Keratinocyte (primary cell): ENCODE measurements around the gene UBXN6. TPM values are rescaled to one million over a fixed set of nuclear protein-coding genes. Genes with fewer than 3 reads are reported as not detected.

ENCODE experiments used
- DNase-seq: peaks from one replicate; pipeline ENCODE4 v3.0.0-alpha.2; 2011; ENCODE audit warnings: low read depth, missing footprints, low spot score
- FAIRE-seq: peaks from 2 replicates; lab custom pipeline; 2011; peaks lifted over from hg19 to GRCh38; lab: Jason Lieb, UNC
- H2AFZ ChIP-seq: 2 replicates; pipeline ENCODE4 v1.6.0; 2012; ENCODE audit warnings: low read length, control low read depth, inconsistent platforms; ENCODE audit not compliant: control insufficient read depth
- H3K27ac ChIP-seq: 2 replicates; pipeline ENCODE4 v1.5.1; 2011; ENCODE audit warnings: low read length; ENCODE audit not compliant: control insufficient read depth, insufficient read depth
- H3K27me3 ChIP-seq: 3 replicates; pipeline ENCODE4 v1.6.0; 2011; ENCODE audit warnings: low read length; ENCODE audit not compliant: control insufficient read depth, insufficient read depth; ENCODE audit errors: extremely low read depth
- H3K36me3 ChIP-seq, 2 experiments: 2 replicates in 1 of 2; 3 replicates in 1 of 2; pipeline ENCODE4 v1.5.1; 2011; ENCODE audit warnings: low read length in 2 of 2, mild to moderate bottlenecking in 1 of 2; ENCODE audit not compliant: control insufficient read depth in 2 of 2, insufficient read depth in 2 of 2; ENCODE audit errors: extremely low read depth in 1 of 2
- H3K4me1 ChIP-seq: 3 replicates; pipeline ENCODE4 v1.5.1; 2011; ENCODE audit warnings: low read length; ENCODE audit not compliant: control insufficient read depth, insufficient read depth; ENCODE audit errors: extremely low read depth
- H3K4me2 ChIP-seq: 3 replicates; pipeline ENCODE4 v1.6.0; 2011; ENCODE audit warnings: low read depth, low read length; ENCODE audit not compliant: control insufficient read depth, insufficient read depth; ENCODE audit errors: extremely low read depth
- H3K4me3 ChIP-seq, 3 experiments: fragments of 200-600 bp in 1 of 3; sonication (generic) in 1 of 3; 2 replicates in 2 of 3; 3 replicates in 1 of 3; pipeline ENCODE4 v1.5.1; 2011 to 2016; ENCODE audit warnings: low read length in 3 of 3, mild to moderate bottlenecking in 3 of 3, control low read depth in 2 of 3, inconsistent platforms in 1 of 3, low read depth in 1 of 3, mixed read lengths in 1 of 3, mixed run types in 1 of 3, moderate library complexity in 1 of 3; ENCODE audit not compliant: control insufficient read depth in 2 of 3, insufficient read depth in 2 of 3; ENCODE audit errors: extremely low read depth in 1 of 3
- H3K79me2 ChIP-seq: 2 replicates; pipeline ENCODE4 v1.6.0; 2012; ENCODE audit warnings: low read length; ENCODE audit not compliant: control insufficient read depth, insufficient read depth
- H3K9ac ChIP-seq: 3 replicates; pipeline ENCODE4 v1.6.0; 2011; ENCODE audit warnings: low read length; ENCODE audit not compliant: control insufficient read depth, insufficient read depth; ENCODE audit errors: extremely low read depth
- H3K9me1 ChIP-seq: 3 replicates; pipeline ENCODE4 v1.6.0; 2011; ENCODE audit warnings: low read length; ENCODE audit not compliant: control insufficient read depth, insufficient read depth; ENCODE audit errors: extremely low read depth
- H3K9me3 ChIP-seq: 2 replicates; pipeline ENCODE4 v1.5.1; 2012; ENCODE audit warnings: low read depth, low read length; ENCODE audit not compliant: control insufficient read depth
- H4K20me1 ChIP-seq: 3 replicates; pipeline ENCODE4 v1.6.0; 2011; ENCODE audit warnings: low read length; ENCODE audit not compliant: control insufficient read depth, insufficient read depth; ENCODE audit errors: extremely low read depth
- EZH2 ChIP-seq: IDR thresholded peaks from one replicate; pipeline ENCODE4 v1.6.1; 2012; ENCODE audit warnings: inconsistent platforms, mild to moderate bottlenecking, low read length, moderate library complexity
- dilution Hi-C: fragments of 300-500 bp; cut with MboI; formaldehyde crosslinking; loops from one replicate; pipeline ENCODE4 v1.7.0; 2020; ENCODE audit warnings: low sequenced_read_pairs; ENCODE audit not compliant: extremely low pct_ligation_motif_present
- polyA plus RNA-seq, 5 experiments: library from polyadenylated mRNA; depleted of rRNA in 3 of 5; stranded (reverse) in 3 of 5; stranded (forward) in 1 of 5; unstranded in 1 of 5; fragments of >200 nt; gene quantifications; 1 replicate in 1 of 5; 2 replicates in 3 of 5; 3 replicates in 1 of 5; pipeline versions ENCODE4 v1.2.1 to v1.2.3, GENCODE V29; 2011 to 2012; ENCODE audit warnings: missing spikeins in 2 of 5, low read depth in 1 of 5, low replicate concordance in 1 of 5
- TF ChIP-seq, protein P1 (sequence below), 3 experiments: IDR thresholded peaks in 1 of 3; conservative IDR thresholded peaks in 1 of 3; optimal IDR thresholded peaks in 1 of 3; 2 replicates in 2 of 3; 3 replicates in 1 of 3; pipeline versions ENCODE3 to v1.5.1; 2011; ENCODE audit warnings: low read length in 3 of 3, mild to moderate bottlenecking in 3 of 3, moderate library complexity in 2 of 3, control low read depth in 1 of 3, inconsistent platforms in 1 of 3; ENCODE audit not compliant: insufficient read depth in 2 of 3; ENCODE audit errors: extremely low read depth in 1 of 3

The UBXN6 gene
- polyA plus RNA-seq, 1 donor (not counting 4 experiments of a cell fraction or from before 2014, with no cell fraction given): 36.4 TPM

DNA sequence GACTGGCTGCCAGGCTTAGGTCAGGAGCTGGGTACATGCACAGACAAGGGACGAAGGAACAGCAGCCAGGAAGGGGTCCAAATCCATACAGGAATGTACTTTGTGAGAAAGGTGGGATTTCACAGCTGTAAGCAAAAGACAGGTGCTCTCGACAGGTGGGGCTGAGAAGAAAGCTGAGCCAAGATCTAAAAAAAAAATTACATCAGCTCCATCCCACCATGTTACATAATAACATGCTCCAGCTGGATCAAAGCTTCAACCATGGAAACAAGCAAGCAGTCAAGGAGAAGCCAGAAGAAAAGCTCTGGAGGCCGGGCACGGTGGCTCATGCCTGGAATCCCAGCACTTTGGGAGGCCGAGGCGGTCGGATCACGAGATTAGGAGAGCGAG is 8.0 kb downstream of the UBXN6 start:
- dilution Hi-C loops: no loop called here
- Histone ChIP-seq H3K79me2 (peaks cover 10% of the 10 kb centered on the region), H3K4me1 (peaks cover 12% of the 10 kb centered on the region), H2AFZ (no peak overlapping the region), H3K27ac (no peak overlapping the region), H3K27me3 (no peaks in the 10 kb centered on the region), H3K4me3 (no peak overlapping the region), H3K9me3 (no peaks in the 10 kb centered on the region), H3K36me3 (peaks cover 51 to 59% of the 10 kb centered on the region in 2 experiments), H3K9ac (no peak overlapping the region), H3K4me2 (no peak overlapping the region), H4K20me1 (no peaks in the 10 kb centered on the region), H3K9me1 (no peaks in the 10 kb centered on the region)
- FAIRE-seq (no peak), DNase-seq (no peak)
- no peak for TF ChIP-seq EZH2
- TF ChIP-seq, protein P1, sequence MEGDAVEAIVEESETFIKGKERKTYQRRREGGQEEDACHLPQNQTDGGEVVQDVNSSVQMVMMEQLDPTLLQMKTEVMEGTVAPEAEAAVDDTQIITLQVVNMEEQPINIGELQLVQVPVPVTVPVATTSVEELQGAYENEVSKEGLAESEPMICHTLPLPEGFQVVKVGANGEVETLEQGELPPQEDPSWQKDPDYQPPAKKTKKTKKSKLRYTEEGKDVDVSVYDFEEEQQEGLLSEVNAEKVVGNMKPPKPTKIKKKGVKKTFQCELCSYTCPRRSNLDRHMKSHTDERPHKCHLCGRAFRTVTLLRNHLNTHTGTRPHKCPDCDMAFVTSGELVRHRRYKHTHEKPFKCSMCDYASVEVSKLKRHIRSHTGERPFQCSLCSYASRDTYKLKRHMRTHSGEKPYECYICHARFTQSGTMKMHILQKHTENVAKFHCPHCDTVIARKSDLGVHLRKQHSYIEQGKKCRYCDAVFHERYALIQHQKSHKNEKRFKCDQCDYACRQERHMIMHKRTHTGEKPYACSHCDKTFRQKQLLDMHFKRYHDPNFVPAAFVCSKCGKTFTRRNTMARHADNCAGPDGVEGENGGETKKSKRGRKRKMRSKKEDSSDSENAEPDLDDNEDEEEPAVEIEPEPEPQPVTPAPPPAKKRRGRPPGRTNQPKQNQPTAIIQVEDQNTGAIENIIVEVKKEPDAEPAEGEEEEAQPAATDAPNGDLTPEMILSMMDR (optimal IDR thresholded peaks at IDR 0.05 in 1 of 3, IDR thresholded peaks at IDR 0.05 in 1 of 3, conservative IDR thresholded peaks at IDR 0.05 in 1 of 3; ENCODE audit: extremely low read depth in 1 of 3, insufficient read depth in 2 of 3, low read length in 3 of 3): no peak

DNA sequence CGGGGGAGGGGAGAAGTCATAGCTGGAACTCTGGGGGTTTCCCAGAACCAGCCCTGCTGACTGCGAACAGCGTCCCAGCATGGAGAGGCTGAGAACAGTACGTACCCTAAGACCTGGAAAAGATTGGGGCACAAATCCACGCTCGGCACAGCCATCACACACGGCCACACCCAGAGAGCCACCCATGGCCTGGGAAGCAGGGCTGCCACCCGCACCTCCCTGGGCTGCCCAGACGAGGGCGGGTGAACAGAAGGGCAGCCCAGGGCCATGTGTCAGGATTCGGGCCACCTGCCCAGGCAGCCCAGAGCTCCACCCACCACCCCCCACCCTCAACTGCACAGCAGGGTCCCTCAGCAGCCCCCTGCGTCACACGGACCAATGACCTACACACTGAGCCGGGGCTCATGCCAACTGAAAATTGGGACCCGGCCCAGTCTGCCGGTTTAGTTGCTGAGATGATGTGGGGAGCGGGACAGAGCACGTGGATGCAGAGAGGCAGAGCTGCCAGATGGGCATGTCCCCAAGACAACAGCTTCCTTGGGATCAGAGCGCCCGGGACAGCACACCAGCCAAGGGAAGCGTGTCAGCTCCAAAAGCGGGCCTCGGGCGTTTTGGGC is 8.5 kb downstream of the UBXN6 start:
- FAIRE-seq (no peak), DNase-seq (no peak)
- Histone ChIP-seq H3K27ac (no peak overlapping the region), H3K4me1 (peaks cover 7% of the 10 kb centered on the region), H2AFZ (no peak overlapping the region), H3K79me2 (peaks cover 5% of the 10 kb centered on the region), H3K4me3 (no peak overlapping the region), H3K9me3 (no peaks in the 10 kb centered on the region), H3K9me1 (no peaks in the 10 kb centered on the region), H3K4me2 (no peak overlapping the region), H4K20me1 (no peaks in the 10 kb centered on the region), H3K36me3 (peaks cover 56 to 64% of the 10 kb centered on the region in 2 experiments), H3K27me3 (no peaks in the 10 kb centered on the region), H3K9ac (no peak overlapping the region)
- no peak for TF ChIP-seq EZH2
- TF ChIP-seq, protein P1 (optimal IDR thresholded peaks at IDR 0.05 in 1 of 3, IDR thresholded peaks at IDR 0.05 in 1 of 3, conservative IDR thresholded peaks at IDR 0.05 in 1 of 3; ENCODE audit: extremely low read depth in 1 of 3, insufficient read depth in 2 of 3, low read length in 3 of 3): peak in 1 of 3 experiments; percentile 12
- dilution Hi-C loops: no loop called here
